ENCODE data around the gene ERBB3.

Gene ERBB3

DNA sequence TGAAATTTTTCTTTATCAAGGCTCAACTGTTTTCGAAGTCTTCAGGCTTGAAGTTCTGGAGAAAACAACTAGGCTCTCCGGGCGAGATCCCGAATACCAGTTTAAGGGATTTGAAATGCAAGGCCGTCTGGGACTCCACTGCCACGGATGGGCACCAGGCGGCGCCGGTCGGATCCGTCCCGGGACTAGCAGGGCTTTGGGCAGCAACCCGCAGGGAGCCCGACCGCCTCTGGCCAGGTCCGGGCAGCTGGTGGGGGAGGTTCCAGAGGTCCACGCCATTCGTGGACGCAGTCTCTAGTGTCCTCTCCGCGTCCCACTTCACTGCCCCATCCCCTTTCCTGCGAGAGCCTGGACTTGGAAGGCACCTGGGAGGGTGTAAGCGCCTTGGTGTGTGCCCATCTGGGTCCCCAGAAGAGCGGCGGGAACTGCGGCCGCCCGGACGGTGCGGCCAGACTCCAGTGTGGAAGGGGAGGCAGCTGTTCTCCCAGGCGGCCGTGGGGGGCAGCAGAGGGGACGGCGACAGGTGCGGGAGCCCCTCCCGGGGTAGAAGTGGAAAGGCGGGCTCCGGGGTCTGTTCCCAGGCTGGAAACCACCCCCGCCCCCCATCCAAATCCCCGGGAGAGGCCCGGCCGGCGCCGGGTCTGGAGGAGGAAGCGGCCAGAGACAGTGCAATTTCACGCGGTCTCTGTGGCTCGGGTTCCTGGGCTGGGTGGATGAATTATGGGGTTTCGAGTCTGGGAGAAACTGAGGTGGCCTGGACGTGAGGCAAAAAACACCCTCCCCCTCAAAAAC is 838 bp upstream of the ERBB3 start:
- peak; percentile 36 to 46 for DNase-seq (ENCODE audit: low read depth in 2 of 2)

DNA sequence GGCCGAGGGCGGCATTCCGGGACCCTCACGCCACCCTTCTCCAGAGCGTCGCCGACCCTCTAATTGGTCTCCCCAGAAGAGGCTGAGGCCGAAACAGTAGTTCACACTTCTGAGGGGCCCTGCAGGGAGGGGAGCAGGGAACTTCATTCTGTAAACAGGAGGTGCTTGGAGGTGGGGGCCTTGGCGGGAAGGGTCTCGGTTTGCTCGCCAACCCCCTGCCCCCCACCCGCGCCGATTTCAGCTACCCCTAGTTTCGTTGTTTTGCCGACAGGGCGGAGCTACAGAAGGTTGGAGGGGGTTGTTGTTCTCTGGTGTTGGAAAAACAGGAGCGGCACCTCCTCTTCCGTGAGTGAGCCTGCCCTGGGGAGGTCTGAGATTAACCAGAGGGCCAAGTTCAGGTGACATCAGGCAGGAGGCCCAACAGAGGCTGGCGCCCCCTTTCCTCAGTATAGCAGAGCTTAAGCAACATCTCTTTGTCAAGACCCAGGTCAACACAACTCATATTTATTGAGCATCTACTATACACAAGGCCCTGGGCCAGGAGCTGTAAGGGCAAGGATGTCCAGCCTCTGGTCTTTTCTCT is 682 bp downstream of the ERBB3 start:
- DNase-seq (ENCODE audit: low read depth in 2 of 2), result no peak

DNA sequence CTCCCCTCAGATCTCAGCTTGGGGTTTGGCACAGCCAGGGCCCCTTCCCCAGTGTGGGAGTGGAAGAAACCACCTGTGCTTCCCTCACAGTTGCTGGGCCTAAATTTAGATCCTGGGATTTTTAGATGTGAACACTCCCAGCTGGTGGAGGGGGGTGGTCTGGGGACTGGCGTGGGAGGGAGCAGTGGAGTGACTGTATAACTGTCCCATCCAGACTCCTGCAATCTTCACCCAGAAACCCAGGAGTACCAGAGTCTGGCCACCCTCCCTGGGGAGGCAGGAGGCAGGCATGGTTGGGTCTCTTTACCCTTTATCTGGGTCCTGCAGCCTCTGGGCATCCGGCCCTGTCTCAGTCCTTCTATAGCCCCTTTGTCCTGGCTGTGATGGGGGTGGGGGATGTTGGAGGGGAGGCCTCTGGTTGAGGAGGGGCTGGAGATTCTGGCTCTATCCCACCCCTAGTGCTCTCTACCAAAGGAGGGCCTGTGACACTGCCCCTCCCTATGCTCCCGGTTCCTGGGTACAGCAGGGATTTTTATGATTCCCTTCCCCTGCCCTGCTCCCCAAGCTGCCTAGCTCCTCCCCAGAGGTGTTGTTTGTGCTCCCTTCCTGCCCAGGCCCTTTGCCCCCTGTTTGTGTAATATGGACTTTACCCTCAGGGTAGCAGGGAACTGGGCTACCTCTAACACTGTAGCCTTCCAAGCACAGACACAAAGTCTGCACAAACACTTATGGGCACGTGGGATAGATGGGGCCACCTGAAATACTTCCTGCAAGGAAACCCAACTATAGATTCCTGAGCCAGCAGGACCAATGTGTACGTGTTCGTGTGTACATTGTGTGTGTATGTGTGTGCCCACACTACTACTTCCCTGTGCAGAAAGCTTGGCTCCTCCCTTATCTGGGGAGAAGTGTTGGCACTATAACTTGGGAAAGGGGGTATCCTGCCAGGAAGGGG is 1.7 kb downstream of the ERBB3 start:
- no peak for DNase-seq (ENCODE audit: low read depth in 2 of 2)

DNA sequence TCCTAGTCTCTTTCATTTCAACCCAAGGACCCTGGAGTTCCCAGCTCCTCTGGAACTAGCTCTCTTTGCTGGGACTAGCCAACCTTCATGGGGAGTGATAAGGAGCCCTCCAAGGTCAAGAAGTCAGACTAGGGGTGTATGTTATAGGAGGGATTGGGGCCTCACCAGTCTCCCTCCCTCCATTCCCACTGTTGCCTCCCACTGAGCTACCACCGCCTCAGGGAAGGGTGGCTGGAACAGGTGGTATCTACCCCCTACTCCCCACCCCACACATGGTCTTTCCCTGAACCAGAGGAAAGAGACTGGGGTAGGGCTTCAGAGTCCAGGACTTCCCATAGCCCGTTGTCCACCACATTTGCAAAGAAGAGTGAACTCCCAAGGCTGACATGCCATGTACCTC is 2.4 kb downstream of the ERBB3 start:
- DNase-seq (ENCODE audit: low read depth in 2 of 2), result no peak

DNA sequence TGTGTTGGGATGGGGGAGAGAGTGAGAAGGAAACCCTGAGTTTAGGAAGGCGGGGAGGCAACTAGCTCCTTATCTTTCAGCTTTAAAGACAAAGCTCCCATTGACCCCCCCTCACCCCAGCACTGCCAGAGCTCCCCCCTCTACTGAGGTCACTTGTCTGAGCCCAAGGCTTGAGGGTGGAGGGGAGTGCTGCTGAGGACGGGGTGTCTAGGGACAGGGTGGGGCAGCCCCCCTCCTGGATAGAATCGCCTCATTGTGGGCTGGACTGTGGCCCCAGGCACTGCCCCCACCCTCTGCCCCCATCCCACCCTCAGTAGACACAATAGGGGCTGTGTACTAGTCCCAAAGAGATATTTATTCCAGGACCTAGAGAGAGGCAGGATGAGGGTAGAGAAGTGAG is 3.0 kb downstream of the ERBB3 start:
- DNase-seq (ENCODE audit: low read depth in 2 of 2), result no peak

DNA sequence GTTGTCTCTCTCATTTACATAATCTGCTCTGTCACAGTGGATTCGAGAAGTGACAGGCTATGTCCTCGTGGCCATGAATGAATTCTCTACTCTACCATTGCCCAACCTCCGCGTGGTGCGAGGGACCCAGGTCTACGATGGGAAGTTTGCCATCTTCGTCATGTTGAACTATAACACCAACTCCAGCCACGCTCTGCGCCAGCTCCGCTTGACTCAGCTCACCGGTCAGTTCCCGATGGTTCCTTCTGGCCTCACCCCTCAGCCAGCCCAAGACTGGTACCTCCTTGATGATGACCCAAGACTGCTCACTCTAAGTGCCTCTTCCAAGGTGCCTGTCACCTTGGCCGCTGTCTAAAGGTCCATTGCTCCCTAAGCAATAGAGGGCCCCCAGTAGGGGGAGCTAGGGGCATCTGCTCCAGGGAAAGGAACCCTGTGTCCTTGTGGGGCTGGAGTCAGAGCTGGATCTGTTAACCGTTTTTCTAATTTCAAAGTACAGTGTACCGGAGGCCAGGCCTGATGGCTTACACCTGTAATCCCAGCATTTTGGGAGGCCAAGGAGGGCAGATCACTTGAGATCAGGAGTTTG is 5.1 kb downstream of the ERBB3 start:
- DNase-seq (ENCODE audit: low read depth in 2 of 2), result peak in 1 of 2 donors; percentile 23

DNA sequence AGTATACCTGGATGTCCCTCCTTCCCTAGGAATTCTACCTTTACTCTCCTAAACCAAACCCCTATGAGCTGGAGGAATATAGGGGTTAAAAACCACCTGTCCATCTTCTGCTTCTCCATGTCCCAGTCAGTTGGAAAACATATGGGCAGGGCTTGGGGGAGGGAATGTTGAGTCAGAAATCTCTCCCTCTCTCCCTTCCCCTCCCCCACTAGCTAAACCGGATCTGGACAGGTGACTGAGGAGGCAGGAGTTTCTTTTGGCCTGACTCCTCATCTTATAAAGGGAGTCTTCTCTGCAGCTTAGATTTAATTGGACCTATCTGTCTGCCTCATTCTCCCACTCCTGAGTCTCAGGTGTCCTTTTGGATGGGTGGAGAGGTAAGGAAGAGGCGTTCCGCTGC is 6.1 kb downstream of the ERBB3 start:
- DNase-seq (ENCODE audit: low read depth in 2 of 2), result no peak

DNA sequence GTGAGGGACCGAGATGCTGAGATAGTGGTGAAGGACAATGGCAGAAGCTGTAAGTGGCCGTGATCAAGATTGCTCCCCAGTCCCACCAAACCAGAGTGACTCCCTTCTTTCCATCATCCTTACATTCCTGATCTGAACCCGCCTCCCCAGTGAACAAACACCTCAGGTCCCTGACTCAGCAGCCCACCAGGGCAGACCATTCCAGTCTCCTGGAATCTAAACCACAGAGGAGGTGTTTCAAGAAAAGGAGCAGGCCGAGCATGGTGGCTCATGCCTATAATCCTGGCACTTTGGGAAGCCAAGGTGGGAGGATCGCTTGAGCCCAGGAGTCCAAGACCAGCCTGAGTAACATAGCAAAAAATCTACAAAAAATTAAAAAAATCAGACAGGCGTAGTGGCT is 6.6 kb downstream of the ERBB3 start:
- no peak for DNase-seq (ENCODE audit: low read depth in 2 of 2)

DNA sequence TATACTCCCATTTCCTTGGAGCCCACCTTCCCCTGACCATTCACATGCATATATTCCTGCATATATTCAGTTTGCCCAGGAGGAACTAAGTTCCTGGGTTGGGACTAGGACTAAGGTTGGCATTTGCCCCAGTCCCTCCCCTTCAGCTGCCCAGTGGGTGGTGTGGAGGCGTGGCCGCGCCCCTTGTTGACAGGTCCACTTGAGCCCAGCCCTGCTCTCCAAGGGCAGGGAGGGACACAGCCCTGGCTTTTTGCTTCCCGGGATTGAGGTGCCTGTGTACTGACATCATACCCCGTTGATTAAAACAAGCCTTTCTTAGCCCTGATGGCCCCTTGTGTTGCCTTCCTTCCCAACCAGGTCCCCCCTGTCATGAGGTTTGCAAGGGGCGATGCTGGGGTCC is 7.3 kb downstream of the ERBB3 start:
- DNase-seq (ENCODE audit: low read depth in 2 of 2), result no peak

DNA sequence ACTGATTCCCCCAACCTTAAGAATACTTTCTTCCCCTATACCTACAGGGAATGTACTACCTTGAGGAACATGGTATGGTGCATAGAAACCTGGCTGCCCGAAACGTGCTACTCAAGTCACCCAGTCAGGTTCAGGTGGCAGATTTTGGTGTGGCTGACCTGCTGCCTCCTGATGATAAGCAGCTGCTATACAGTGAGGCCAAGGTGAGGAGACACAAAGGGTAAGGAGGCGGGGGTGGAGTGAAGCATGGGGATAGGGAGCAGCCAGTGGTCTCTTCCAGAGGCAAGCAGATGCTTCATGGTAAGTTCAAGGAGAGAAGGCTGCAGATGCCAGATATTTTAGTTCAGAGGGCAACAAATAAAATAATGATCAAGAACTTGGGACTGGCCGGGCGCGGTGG is 17.8 kb downstream of the ERBB3 start:
- no peak for DNase-seq (ENCODE audit: low read depth in 2 of 2)

DNA sequence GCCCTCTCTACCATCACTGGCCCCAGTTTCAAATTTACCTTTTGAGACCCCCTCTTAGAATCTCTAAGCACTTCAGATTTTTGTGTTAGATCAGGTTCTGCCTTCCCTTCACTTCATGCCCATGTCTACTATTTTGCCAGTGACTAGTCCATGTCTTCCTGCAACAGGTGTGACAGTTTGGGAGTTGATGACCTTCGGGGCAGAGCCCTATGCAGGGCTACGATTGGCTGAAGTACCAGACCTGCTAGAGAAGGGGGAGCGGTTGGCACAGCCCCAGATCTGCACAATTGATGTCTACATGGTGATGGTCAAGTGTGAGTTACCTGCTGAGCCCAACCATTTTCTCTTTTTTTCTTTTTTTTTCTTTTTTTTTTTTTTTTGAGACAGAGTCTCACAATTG is 18.6 kb downstream of the ERBB3 start:
- no peak for DNase-seq (ENCODE audit: low read depth in 2 of 2)

DNA sequence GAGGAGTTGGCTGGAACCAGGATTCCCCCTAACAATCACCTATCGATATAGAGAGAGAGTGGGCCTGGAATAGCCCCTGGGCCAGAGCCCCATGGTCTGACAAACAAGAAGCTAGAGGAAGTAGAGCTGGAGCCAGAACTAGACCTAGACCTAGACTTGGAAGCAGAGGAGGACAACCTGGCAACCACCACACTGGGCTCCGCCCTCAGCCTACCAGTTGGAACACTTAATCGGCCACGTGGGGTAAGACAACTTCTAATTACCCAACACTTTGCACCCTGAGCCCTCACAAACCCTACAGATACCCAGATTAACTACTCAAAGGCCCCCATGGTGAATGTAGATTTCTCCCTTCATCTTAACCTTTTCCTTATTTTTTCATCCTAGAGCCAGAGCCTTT is 19.8 kb downstream of the ERBB3 start:
- DNase-seq (ENCODE audit: low read depth in 2 of 2), result no peak

DNA sequence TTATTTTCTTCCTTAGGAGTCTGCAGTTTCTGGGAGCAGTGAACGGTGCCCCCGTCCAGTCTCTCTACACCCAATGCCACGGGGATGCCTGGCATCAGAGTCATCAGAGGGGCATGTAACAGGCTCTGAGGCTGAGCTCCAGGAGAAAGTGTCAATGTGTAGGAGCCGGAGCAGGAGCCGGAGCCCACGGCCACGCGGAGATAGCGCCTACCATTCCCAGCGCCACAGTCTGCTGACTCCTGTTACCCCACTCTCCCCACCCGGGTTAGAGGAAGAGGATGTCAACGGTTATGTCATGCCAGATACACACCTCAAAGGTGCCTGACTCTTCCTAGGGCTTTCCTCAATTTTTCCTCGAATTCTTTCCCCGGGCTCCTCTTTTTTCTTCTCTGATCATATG is 21.1 kb downstream of the ERBB3 start:
- DNase-seq (ENCODE audit: low read depth in 2 of 2), result no peak

DNA sequence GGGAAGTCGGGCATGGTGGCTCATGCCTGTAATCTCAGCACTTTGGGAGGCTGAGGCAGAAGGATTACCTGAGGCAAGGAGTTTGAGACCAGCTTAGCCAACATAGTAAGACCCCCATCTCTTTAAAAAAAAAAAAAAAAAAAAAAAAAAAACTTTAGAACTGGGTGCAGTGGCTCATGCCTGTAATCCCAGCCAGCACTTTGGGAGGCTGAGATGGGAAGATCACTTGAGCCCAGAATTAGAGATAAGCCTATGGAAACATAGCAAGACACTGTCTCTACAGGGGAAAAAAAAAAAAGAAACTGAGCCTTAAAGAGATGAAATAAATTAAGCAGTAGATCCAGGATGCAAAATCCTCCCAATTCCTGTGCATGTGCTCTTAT is 22.7 kb downstream of the ERBB3 start:
- DNase-seq (ENCODE audit: low read depth in 2 of 2), result no peak

DNA sequence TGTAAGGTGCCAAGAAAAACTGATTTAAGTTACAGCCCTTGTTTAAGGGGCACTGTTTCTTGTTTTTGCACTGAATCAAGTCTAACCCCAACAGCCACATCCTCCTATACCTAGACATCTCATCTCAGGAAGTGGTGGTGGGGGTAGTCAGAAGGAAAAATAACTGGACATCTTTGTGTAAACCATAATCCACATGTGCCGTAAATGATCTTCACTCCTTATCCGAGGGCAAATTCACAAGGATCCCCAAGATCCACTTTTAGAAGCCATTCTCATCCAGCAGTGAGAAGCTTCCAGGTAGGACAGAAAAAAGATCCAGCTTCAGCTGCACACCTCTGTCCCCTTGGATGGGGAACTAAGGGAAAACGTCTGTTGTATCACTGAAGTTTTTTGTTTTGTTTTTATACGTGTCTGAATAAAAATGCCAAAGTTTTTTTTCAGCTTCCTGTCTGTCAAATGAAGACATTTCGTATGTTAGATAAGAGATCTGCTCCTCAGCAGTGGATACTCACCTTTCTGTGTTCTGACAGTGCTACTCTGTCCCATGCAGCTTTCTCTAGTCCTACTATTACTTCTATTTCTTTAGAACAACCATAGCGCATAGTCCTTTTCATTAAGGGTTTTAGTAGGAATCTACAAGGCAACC is 23.2 kb downstream of the ERBB3 start:
- no peak for DNase-seq (ENCODE audit: low read depth in 2 of 2)

DNA sequence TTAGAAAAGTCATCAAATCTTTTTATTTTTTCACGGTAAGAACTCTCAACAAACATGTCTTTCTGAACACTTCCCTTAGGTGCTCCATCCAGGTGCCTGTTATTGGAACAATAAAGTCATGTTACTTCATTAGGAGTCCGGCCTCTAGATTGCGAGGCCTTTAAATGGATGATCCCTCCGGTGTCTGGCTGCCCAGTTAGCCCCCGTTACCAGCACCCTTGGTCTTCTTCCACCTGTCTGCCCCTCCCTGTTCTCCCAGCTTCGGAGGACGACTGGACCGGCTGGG is 23.8 kb downstream of the ERBB3 start:
- DNase-seq (ENCODE audit: low read depth in 2 of 2), result no peak

DNA sequence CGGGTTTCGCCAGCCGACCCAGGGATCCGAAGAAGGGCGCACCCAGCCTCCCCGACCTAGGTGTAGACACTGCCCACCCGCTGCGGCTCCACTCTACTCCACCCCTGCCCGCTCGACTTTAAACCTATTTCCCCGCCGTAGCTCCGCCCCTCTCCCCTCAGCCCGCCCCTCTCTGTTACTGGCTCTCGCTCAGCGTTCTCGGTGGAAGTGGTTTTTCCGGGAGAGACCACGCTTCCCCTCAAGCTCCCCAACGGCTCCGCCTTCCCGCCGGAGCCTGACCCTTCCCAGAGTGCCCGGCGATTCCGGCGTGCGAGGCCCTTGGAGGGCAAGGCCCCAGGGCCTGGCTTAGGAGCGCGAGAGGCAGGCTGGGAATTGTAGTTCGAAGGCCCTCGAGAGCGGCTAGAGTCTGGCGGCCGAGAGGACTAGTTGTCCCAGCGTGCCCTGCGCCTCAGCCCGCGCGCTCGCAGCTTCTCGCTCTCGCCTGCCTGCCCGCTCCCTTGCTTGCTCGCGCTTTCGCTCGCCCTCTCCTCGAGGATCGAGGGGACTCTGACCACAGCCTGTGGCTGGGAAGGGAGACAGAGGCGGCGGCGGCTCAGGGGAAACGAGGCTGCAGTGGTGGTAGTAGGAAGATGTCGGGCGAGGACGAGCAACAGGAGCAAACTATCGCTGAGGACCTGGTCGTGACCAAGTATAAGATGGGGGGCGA is 24.3 kb downstream of the ERBB3 start, which contains the start of gene PA2G4:
PA2G4 (plus strand) TSS at position 451 of the 706 bp plus-strand sequence; CDS start at position 630, 179 bp downstream.
- peak; percentile 96 to 98 for DNase-seq (ENCODE audit: low read depth in 2 of 2)

DNA sequence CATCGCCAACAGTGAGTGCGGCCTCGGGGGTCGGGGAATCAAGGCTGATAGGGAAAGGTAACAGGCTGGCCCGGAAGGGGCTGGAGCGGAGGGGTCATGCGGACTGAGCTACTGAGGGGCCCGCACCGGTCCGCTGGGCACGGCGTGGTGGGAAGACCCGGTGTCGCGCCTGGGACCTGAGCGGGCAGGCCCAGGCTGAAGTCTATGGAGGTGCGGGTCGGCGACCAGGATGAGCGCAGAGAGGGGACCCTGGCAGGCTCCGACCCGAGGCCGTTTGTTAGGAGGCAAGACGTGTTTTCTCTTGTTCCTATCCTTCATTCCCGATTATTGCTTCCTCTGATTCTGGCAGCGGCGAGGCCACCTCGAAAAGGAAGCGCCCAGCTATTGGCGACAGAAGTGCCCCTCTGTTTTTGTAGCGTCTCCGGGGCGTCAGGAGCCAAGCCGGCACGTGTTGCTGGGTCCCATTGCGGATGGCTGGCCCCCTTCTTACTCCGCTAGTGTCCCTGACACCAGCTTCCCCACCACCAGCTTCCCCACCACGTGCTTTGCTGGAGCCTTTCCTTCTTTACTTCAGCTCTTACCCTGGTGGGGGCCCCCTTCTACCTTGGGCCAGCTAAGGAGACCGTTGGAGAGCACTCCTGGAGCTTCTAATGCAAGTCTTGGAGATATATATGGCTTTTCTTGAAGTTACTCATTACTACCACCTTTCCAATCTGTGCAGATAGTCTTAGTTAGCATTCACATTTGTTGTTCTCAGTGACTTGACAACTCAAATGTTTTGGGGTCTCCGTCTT is 25.0 kb downstream of the ERBB3 start:
- peak in 1 of 2 donors; percentile 22 for DNase-seq (ENCODE audit: low read depth in 2 of 2)

DNA sequence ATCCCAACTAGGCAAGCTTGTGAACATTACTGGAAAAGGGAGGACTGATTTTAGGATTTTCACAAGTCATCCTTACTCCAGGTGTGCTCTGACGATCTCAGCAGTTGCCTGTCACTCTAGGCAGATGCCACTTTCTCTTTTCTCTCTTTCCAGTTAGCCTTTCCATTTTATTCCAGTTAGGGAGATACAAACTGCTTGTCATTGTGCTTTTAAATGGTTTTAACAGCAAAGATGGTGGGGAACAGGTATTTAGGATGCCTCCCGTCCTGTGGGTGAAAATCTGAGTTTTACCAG is 25.6 kb downstream of the ERBB3 start:
- no peak for DNase-seq (ENCODE audit: low read depth in 2 of 2)

DNA sequence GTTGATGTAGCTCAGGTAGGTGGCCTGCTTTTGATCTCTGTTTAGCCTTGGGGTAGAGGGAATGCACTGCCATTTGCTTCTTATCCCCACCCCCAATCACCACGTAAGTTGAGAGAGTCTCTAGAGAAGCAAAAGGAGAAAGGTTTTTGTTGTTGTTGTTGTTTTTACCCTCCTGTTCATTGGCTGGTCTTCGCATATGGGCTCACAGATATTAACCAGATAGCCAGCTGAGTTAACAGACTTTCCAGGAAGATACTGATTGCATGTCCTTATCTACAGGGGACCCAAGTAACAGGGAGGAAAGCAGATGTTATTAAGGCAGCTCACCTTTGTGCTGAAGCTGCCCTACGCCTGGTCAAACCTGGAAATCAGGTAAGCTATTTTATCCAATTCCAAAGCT is 27.3 kb downstream of the ERBB3 start:
- no peak for DNase-seq (ENCODE audit: low read depth in 2 of 2)

DNA sequence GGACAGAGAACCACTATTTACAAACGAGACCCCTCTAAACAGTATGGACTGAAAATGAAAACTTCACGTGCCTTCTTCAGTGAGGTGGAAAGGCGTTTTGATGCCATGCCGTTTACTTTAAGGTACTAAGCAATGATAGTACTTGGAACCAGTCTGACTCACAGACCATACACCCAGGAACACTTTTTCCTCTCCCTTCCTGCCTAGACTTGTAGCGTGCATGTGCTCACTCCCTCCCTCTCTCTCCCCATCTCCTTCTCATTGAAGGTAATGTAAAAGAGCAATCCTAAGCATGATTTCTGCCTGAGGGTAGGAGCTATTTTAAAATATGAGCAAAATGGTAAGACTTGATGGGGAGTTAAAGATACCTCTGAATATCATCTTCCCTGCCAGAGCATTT is 30.6 kb downstream of the ERBB3 start:
- no peak for DNase-seq (ENCODE audit: low read depth in 2 of 2)

Measured in stimulated activated CD8-positive, alpha-beta memory T cell treated with anti-CD3 and anti-CD28 coated beads, Interleukin-2, amount 100 ng/mL, for 48 hours (primary cell).